ENCODE measurements around the gene BTBD9.

DNA sequence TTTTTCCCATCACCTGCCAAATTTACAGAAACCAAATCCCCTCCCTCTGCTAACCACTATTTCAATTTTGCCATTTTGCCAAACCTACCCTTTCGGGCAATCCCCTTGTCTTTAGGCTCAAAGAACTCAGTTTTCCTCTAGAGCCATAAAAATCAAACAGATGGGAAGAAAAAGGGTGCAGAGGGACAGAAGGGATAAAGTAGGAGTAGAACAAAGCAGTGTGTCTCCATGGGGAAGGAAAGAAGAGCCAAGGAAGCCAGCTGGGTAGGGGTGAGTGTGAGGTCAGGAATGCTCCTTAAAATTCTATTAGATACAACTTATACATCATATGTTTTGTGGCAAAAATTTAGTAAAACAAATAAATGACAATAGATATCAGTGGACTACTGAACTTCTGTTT lies 316.5 kb downstream of the BTBD9 start:
- TF ChIP-seq EZH2phosphoT487 (IDR thresholded peaks at IDR 0.05; ENCODE audit: low read depth, severe bottlenecking, unreplicated experiment), result no peak
- TF ChIP-seq CTCF (IDR thresholded peaks at IDR 0.05; ENCODE audit: poor library complexity), result no peak
- TF ChIP-seq EZH2 (IDR thresholded peaks at IDR 0.05; ENCODE audit: borderline replicate concordance), result no peak

Data from hepatocyte (in vitro differentiated cells).